KMS-11 (cell line): Measurements from ENCODE around the gene CCSER1.
"Not testable (repeated sequence)": the region's sequence is repeated elsewhere in the genome, so short reads cannot be mapped to it uniquely, and the experiment has no call there.

Experiments used
- H2AFZ ChIP-seq: fragments of 200-600 bp; sonication (generic); 2 replicates; pipeline ENCODE4 v1.6.1; 2016; ENCODE audit warnings: antibody characterized with exemption, mixed run types, low read depth
- H3K27ac ChIP-seq: fragments of 200-600 bp; sonication (generic); 2 replicates; pipeline ENCODE4 v1.6.1; 2016; ENCODE audit warnings: mild to moderate bottlenecking, mixed run types
- H3K27me3 ChIP-seq: fragments of 200-600 bp; sonication (generic); 2 replicates; pipeline ENCODE4 v1.6.1; 2017; ENCODE audit warnings: mild to moderate bottlenecking, low read depth, mixed run types, moderate library complexity; ENCODE audit not compliant: insufficient read depth
- H3K36me3 ChIP-seq: fragments of 200-600 bp; sonication (generic); 2 replicates; pipeline ENCODE4 v1.6.1; 2017; ENCODE audit warnings: mild to moderate bottlenecking, mixed run types; ENCODE audit not compliant: insufficient read depth
- H3K4me1 ChIP-seq: fragments of 200-600 bp; sonication (generic); 2 replicates; pipeline ENCODE4 v1.6.1; 2016; ENCODE audit warnings: mild to moderate bottlenecking, low read depth, mixed run types; ENCODE audit not compliant: poor library complexity, severe bottlenecking
- H3K4me2 ChIP-seq: fragments of 200-600 bp; sonication (generic); 2 replicates; pipeline ENCODE4 v1.7.0; 2016; ENCODE audit warnings: mild to moderate bottlenecking, mixed run types
- H3K4me3 ChIP-seq: fragments of 200-600 bp; sonication (generic); IDR thresholded peaks from 2 replicates; pipeline ENCODE4 v1.6.1; 2017; ENCODE audit warnings: low read depth, low read length, mixed read lengths; ENCODE audit not compliant: insufficient read depth
- H3K79me2 ChIP-seq: fragments of 200-600 bp; sonication (generic); 2 replicates; pipeline ENCODE4 v1.6.1; 2016; ENCODE audit warnings: low read depth, mixed run types; ENCODE audit not compliant: insufficient read depth
- H3K9ac ChIP-seq: fragments of 200-600 bp; sonication (generic); 2 replicates; pipeline ENCODE4 v1.6.1; 2016; ENCODE audit warnings: mild to moderate bottlenecking, mixed run types
- H4K20me1 ChIP-seq: fragments of 200-600 bp; sonication (generic); 2 replicates; pipeline ENCODE4 v1.6.1; 2016; ENCODE audit warnings: mild to moderate bottlenecking, mixed run types; ENCODE audit not compliant: insufficient read depth
- CTCF ChIP-seq: fragments of 200-600 bp; sonication (generic); conservative IDR thresholded peaks from 2 replicates; pipeline ENCODE4 v1.6.1; 2017; ENCODE audit warnings: low read depth, mild to moderate bottlenecking, antibody characterized with exemption, low read length, moderate library complexity, mixed read lengths

The CCSER1 gene

GRCh38 chr4:91373546-91373945, 1246.4 kb downstream of the CCSER1 start:
- Histone ChIP-seq H3K79me2 (no peaks in the 10 kb centered on the region), H3K4me3 (no peak overlapping the region), H3K9ac (no peak overlapping the region), H3K27ac (no peak overlapping the region), H3K4me1 (no peaks in the 10 kb centered on the region), H3K27me3 (no peaks in the 10 kb centered on the region), H2AFZ (no peak overlapping the region), H3K36me3 (no peaks in the 10 kb centered on the region), H3K4me2 (no peak overlapping the region), H4K20me1 (no peaks in the 10 kb centered on the region)
- TF ChIP-seq CTCF = no peak

GRCh38 chr4:91405431-91405830, 1278.2 kb downstream of the CCSER1 start:
- not testable (repeated sequence) for H3K27me3 ChIP-seq, H3K9ac ChIP-seq, H3K27ac ChIP-seq, H3K36me3 ChIP-seq, H4K20me1 ChIP-seq, H2AFZ ChIP-seq, H3K79me2 ChIP-seq, H3K4me3 ChIP-seq, H3K4me2 ChIP-seq, H3K4me1 ChIP-seq

- no peak for TF ChIP-seq CTCF
- Histone ChIP-seq H3K36me3 (no peaks in the 10 kb centered on the region), H3K27ac (no peak overlapping the region), H4K20me1 (no peaks in the 10 kb centered on the region), H3K4me3 (no peak overlapping the region), H2AFZ (no peak overlapping the region), H3K4me1 (no peaks in the 10 kb centered on the region), H3K79me2 (no peaks in the 10 kb centered on the region), H3K4me2 (no peak overlapping the region), H3K9ac (no peak overlapping the region), H3K27me3 (no peaks in the 10 kb centered on the region)
Observed at GRCh38 chr4:91422011-91422410, 1294.8 kb downstream of the CCSER1 start.

GRCh38 chr4:91426725-91427124, 1299.5 kb downstream of the CCSER1 start:
- no peak overlapping the region for H3K9ac ChIP-seq
- no peak overlapping the region for H3K4me3 ChIP-seq
- H3K4me1 ChIP-seq = no peaks in the 10 kb centered on the region
- no peak overlapping the region for H3K4me2 ChIP-seq
- H4K20me1 ChIP-seq = no peaks in the 10 kb centered on the region
- no peaks in the 10 kb centered on the region for H3K36me3 ChIP-seq
- H3K79me2 ChIP-seq = no peaks in the 10 kb centered on the region
- TF ChIP-seq CTCF = no peak
- no peak overlapping the region for H2AFZ ChIP-seq
- no peak overlapping the region for H3K27ac ChIP-seq
- H3K27me3 ChIP-seq = no peaks in the 10 kb centered on the region

GRCh38 chr4:91427171-91427570, 1300.0 kb downstream of the CCSER1 start:
- no peaks in the 10 kb centered on the region for H3K79me2 ChIP-seq
- H2AFZ ChIP-seq = no peak overlapping the region

More at GRCh38 chr4:91427171-91427570, 1300.0 kb downstream of the CCSER1 start:
- Histone ChIP-seq H3K4me1 (no peaks in the 10 kb centered on the region), H3K4me2 (no peak overlapping the region), H4K20me1 (no peaks in the 10 kb centered on the region), H3K9ac (no peak overlapping the region), H3K4me3 (no peak overlapping the region), H3K27me3 (no peaks in the 10 kb centered on the region), H3K36me3 (no peaks in the 10 kb centered on the region), H3K27ac (no peak overlapping the region)
- no peak for TF ChIP-seq CTCF
